ENCODE measurements around the gene SLC27A5. TPM values are rescaled to one million over a fixed set of nuclear protein-coding genes. Genes with fewer than 3 reads are reported as not detected.

The SLC27A5 gene
- total and polyA plus RNA-seq, 9 of the 15 experiments (the other 6 are each of a cell fraction or from before 2014, with no cell fraction given) = 42.2 to 318 (median 64.7) TPM

GRCh38 chr19:58451358-58452101 lies 60.3 kb downstream of the SLC27A5 start, which contains the start of gene ZNF324B (continued):
- TF ChIP-seq CEBPZ (IDR thresholded peaks at IDR 0.05; ENCODE audit: borderline replicate concordance, low read depth, low read length) (peak; percentile 55; the same call in 1 of the 2 replicates), MAFF (IDR thresholded peaks at IDR 0.05; ENCODE audit: low read length) (no peak), PBX2 (CRISPR knock-in tag; IDR thresholded peaks at IDR 0.05; ENCODE audit: low read depth) (no peak), PBX2 (tag; conservative IDR thresholded peaks at IDR 0.05; ENCODE audit: low read depth) (peak; percentile 50), GMEB1 (CRISPR knock-in tag; IDR thresholded peaks at IDR 0.05) (peak; percentile 4; the same call in 1 of the 2 replicates), HDAC8 (tag; IDR thresholded peaks at IDR 0.05) (no peak), SMAD4 (CRISPR knock-in tag; conservative IDR thresholded peaks at IDR 0.05) (0 out of 2 replicates have a peak, but pooled peaks have one; percentile 25), SAP30 (IDR thresholded peaks at IDR 0.05; ENCODE audit: borderline replicate concordance, insufficient read depth, low read depth, low read length, poor library complexity, severe bottlenecking) (peak; percentile 24), RBM17 (IDR thresholded peaks at IDR 0.05; ENCODE audit: borderline replicate concordance, low read depth, low read length) (no peak), ZHX1 (conservative IDR thresholded peaks at IDR 0.05; ENCODE audit: low read length) (no peak), ZNF232 (CRISPR knock-in tag; IDR thresholded peaks at IDR 0.05) (no peak), SMAD2 (IDR thresholded peaks at IDR 0.05; ENCODE audit: low read depth, low read length) (no peak), FOXA3 (CRISPR knock-in tag; conservative IDR thresholded peaks at IDR 0.05 in 1 of 2, IDR thresholded peaks at IDR 0.05 in 1 of 2) (0 out of 4 replicates have a peak, but pooled peaks of 1 of the 2 experiments have one; percentile 67), ETS2 (tag; IDR thresholded peaks at IDR 0.05; ENCODE audit: borderline replicate concordance, poor library complexity, severe bottlenecking) (no peak), NEUROD1 (IDR thresholded peaks at IDR 0.05; ENCODE audit: borderline replicate concordance, low read depth, low read length, partially characterized antibody) (peak; percentile 73)

Measured in K562 (cell line).